ENCODE results near the gene GCC2. TPM values are rescaled to one million over a fixed set of nuclear protein-coding genes. Genes with fewer than 3 reads are reported as not detected.

Gene GCC2
- total and polyA plus RNA-seq, 2 donors from 2014 or later, result 9.5 to 74.5 TPM

DNA sequence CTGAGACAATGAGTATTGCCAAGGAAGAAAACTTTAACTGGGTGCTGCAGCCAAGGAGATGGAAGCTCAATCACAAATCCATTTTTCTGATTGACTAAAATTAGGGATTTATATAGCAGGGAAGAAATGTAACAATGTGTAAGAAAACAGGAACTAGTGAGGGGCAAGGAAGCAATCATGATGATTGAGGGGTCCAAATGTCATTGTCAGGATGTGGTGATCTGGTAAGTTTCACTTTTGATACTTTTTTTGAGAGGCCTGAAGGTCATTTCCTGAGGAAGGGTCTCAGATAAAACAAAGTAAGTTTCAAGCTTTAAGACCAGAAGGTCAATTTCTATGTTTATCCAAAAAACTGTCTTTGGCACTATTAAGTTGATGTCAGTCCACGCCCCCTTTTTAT, 12.0 kb upstream of the GCC2 start:
- FAIRE-seq (no peak), DNase-seq (no peak)
- Histone ChIP-seq H3K27ac (ENCODE audit: low read depth in 2 of 2, low read length in 2 of 2) (no peak overlapping the region), H3K9ac (ENCODE audit: low read length in 3 of 3) (no peak overlapping the region), H3K27me3 (ENCODE audit: control insufficient read depth, insufficient read depth, low read length) (no peaks in the 10 kb centered on the region), H3K36me3 (ENCODE audit: control insufficient read depth in 2 of 3, insufficient read depth in 3 of 3, low read length in 3 of 3) (no peaks in the 10 kb centered on the region), H3K9me3 (ENCODE audit: control insufficient read depth in 2 of 3, insufficient read depth in 1 of 3, low read length in 3 of 3) (no peaks in the 10 kb centered on the region), H3K4me1 (ENCODE audit: control insufficient read depth in 2 of 3, insufficient read depth in 2 of 3, low read depth in 1 of 3, low read length in 3 of 3) (no peaks in the 10 kb centered on the region), H3K4me3 (ENCODE audit: low read length in 3 of 3) (no peak overlapping the region)
- intact Hi-C loops (cut with DNase I), result no loop called here
- TF ChIP-seq, protein P1, sequence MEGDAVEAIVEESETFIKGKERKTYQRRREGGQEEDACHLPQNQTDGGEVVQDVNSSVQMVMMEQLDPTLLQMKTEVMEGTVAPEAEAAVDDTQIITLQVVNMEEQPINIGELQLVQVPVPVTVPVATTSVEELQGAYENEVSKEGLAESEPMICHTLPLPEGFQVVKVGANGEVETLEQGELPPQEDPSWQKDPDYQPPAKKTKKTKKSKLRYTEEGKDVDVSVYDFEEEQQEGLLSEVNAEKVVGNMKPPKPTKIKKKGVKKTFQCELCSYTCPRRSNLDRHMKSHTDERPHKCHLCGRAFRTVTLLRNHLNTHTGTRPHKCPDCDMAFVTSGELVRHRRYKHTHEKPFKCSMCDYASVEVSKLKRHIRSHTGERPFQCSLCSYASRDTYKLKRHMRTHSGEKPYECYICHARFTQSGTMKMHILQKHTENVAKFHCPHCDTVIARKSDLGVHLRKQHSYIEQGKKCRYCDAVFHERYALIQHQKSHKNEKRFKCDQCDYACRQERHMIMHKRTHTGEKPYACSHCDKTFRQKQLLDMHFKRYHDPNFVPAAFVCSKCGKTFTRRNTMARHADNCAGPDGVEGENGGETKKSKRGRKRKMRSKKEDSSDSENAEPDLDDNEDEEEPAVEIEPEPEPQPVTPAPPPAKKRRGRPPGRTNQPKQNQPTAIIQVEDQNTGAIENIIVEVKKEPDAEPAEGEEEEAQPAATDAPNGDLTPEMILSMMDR (IDR thresholded peaks at IDR 0.05; ENCODE audit: borderline replicate concordance, extremely low read depth, insufficient read depth), result no peak

DNA sequence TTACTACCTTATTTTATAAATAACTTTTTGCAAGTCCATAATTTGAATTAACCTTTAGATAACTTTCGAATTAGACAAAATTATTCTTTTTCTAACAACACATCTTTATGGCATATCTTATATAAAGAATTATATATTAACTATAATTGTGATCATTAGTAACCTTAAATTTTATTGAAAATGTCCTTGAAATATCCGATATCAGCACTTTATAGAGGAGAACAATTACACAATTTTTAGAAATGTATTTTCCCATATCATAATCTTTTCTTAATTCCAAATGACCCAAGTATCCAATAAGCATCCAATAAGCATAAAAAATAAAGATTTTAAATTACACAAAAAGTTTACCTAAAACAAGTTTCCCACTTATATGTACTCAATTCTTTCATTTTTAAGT, 7.3 kb upstream of the GCC2 start:
- intact Hi-C loops (cut with DNase I), result no loop called here
- Histone ChIP-seq H3K9ac (ENCODE audit: low read length in 3 of 3) (no peak overlapping the region), H3K4me1 (ENCODE audit: control insufficient read depth in 2 of 3, insufficient read depth in 2 of 3, low read depth in 1 of 3, low read length in 3 of 3) (no peaks in the 10 kb centered on the region), H3K4me3 (ENCODE audit: low read length in 3 of 3) (no peak overlapping the region), H3K36me3 (ENCODE audit: control insufficient read depth in 2 of 3, insufficient read depth in 3 of 3, low read length in 3 of 3) (no peaks in the 10 kb centered on the region), H3K27me3 (ENCODE audit: control insufficient read depth, insufficient read depth, low read length) (no peaks in the 10 kb centered on the region), H3K9me3 (ENCODE audit: control insufficient read depth in 2 of 3, insufficient read depth in 1 of 3, low read length in 3 of 3) (no peaks in the 10 kb centered on the region), H3K27ac (ENCODE audit: low read depth in 2 of 2, low read length in 2 of 2) (no peak overlapping the region)
- peak; percentile 13 for FAIRE-seq
- no peak for DNase-seq
- TF ChIP-seq, protein P1 (IDR thresholded peaks at IDR 0.05; ENCODE audit: borderline replicate concordance, extremely low read depth, insufficient read depth), result no peak

DNA sequence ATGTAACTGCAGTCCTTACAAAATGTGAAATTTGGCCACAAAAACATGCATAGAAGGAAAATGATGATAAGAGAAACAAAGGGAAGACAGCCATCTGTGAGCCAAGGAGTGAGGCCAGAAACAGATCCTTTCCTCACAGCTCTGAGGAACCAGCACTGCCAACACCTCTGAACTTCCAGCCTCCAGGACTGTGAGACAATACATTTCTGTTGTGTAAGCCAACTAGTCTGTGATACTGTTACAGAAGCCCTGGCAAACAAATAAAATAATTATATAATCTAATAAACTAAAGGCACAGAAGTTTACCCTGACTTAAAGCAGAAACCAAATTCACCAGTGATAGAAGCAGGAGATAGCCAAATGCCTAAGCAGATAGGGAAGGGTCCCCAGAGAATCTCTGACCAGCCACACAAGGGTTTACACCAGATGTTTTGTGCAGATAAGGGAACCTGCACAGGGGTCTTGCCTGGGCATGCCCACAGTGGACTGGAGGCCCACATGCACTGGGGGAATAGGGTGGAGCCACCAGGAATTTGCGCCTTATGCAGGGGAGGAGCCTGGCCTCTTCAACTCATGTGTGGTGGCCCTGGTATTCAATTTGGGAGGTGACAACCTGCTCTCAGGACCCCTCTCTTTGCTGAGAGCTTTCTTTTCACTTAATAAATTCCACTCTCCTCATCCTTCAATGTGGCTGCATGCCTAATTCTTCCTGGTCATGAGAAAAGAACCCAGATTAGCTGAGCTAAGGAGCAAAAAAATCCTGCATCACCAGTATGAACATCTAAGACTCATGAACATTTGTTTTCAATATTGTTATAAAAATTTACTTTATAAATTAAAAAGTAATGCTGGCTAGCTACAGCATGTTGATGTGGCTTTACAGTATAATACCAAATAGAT, 3.8 kb upstream of the GCC2 start:
- no peaks in the 10 kb centered on the region for H3K27me3 ChIP-seq (ENCODE audit: control insufficient read depth, insufficient read depth, low read length)
- H3K27ac ChIP-seq (ENCODE audit: low read depth in 2 of 2, low read length in 2 of 2), result no peak overlapping the region
- no peaks in the 10 kb centered on the region for H3K36me3 ChIP-seq (ENCODE audit: control insufficient read depth in 2 of 3, insufficient read depth in 3 of 3, low read length in 3 of 3)
- H3K9ac ChIP-seq (ENCODE audit: low read length in 3 of 3), result no peak overlapping the region
- H3K4me3 ChIP-seq (ENCODE audit: low read length in 3 of 3), result no peak overlapping the region
- peaks cover 2 to 10% (median 4%) of the 10 kb centered on the region in 3 donors for H3K4me1 ChIP-seq (ENCODE audit: control insufficient read depth in 2 of 3, insufficient read depth in 2 of 3, low read depth in 1 of 3, low read length in 3 of 3)
- DNase-seq (no peak), FAIRE-seq (no peak)
- H3K9me3 ChIP-seq (ENCODE audit: control insufficient read depth in 2 of 3, insufficient read depth in 1 of 3, low read length in 3 of 3), result no peaks in the 10 kb centered on the region
- TF ChIP-seq, protein P1 (IDR thresholded peaks at IDR 0.05; ENCODE audit: borderline replicate concordance, extremely low read depth, insufficient read depth), result no peak
- intact Hi-C loops (cut with DNase I), result no loop called here

Measured in kidney (tissue), 14 donors.